SK-N-SH treated with all-trans-retinoic acid at 6 μM for 48 hours (cell line): ENCODE measurements around the gene TNS4.

ENCODE experiments used
- ATAC-seq: fragments of 200-7000 bp; cut with Tn5 transposase; 3 replicates; pipeline ENCODE4 v1.9.1; 2020; ENCODE audit warnings: mild to moderate bottlenecking, moderate library complexity
- ARNTL ChIP-seq: fragments of 450-650 bp; formaldehyde crosslinking; IDR thresholded peaks from 2 replicates; pipeline ENCODE4 v1.5.0; 2020; ENCODE audit warnings: low read depth, mild to moderate bottlenecking, moderate library complexity, borderline replicate concordance
- BACH2 ChIP-seq: fragments of 250-450 bp; sonication (Bioruptor Pico); IDR thresholded peaks from 2 replicates; pipeline ENCODE4 v1.9.0; 2021; ENCODE audit warnings: mild to moderate bottlenecking, borderline replicate concordance
- CSDC2 ChIP-seq: fragments of 250-450 bp; sonication (Bioruptor Pico); IDR thresholded peaks from 2 replicates; pipeline ENCODE4 v1.5.0; 2020; ENCODE audit warnings: mild to moderate bottlenecking, moderate library complexity
- ESRRG ChIP-seq: fragments of 250-450 bp; sonication (Bioruptor Pico); IDR thresholded peaks from 2 replicates; pipeline ENCODE4 v1.6.1; 2021; ENCODE audit warnings: mild to moderate bottlenecking
- GLIS3 ChIP-seq: fragments of 250-450 bp; sonication (Bioruptor Pico); IDR thresholded peaks from 2 replicates; pipeline ENCODE4 v1.5.0; 2020; ENCODE audit warnings: mild to moderate bottlenecking, moderate library complexity
- ISL1 ChIP-seq: fragments of 250-450 bp; sonication (Bioruptor Pico); IDR thresholded peaks from 2 replicates; pipeline ENCODE4 v2.1.2; 2022; ENCODE audit warnings: mild to moderate bottlenecking, moderate library complexity
- OSR1 ChIP-seq: fragments of 250-450 bp; sonication (Bioruptor Pico); IDR thresholded peaks from 2 replicates; pipeline ENCODE4 v1.8.0; 2022; ENCODE audit warnings: moderate library complexity, mild to moderate bottlenecking, inconsistent platforms
- PATZ1 ChIP-seq: fragments of 250-450 bp; sonication (Bioruptor Pico); IDR thresholded peaks from 2 replicates; pipeline ENCODE4 v1.8.0; 2020; ENCODE audit warnings: mild to moderate bottlenecking, moderate library complexity, borderline replicate concordance
- PPARA ChIP-seq: fragments of 250-450 bp; sonication (Bioruptor Pico); IDR thresholded peaks from 2 replicates; pipeline ENCODE4 v1.5.0; 2020; ENCODE audit warnings: mild to moderate bottlenecking, borderline replicate concordance
- SNAI2 ChIP-seq: fragments of 250-450 bp; sonication (Bioruptor Pico); IDR thresholded peaks from 2 replicates; pipeline ENCODE4 v1.5.0; 2020; ENCODE audit warnings: mild to moderate bottlenecking, moderate library complexity
- TCF4 ChIP-seq: fragments of 250-450 bp; sonication (Bioruptor Pico); IDR thresholded peaks from 2 replicates; pipeline ENCODE4 v1.8.0; 2021; ENCODE audit warnings: mild to moderate bottlenecking, moderate library complexity, borderline replicate concordance
- TOX ChIP-seq: fragments of 250-450 bp; sonication (Bioruptor Pico); IDR thresholded peaks from 2 replicates; pipeline ENCODE4 v1.8.0; 2021; ENCODE audit warnings: mild to moderate bottlenecking, moderate library complexity, borderline replicate concordance
- ZC3H10 ChIP-seq: fragments of 250-450 bp; sonication (Bioruptor Pico); IDR thresholded peaks from 2 replicates; pipeline ENCODE4 v1.5.1; 2021; ENCODE audit warnings: mild to moderate bottlenecking, moderate library complexity
- ZNF70 ChIP-seq: fragments of 450-650 bp; formaldehyde crosslinking; IDR thresholded peaks from 2 replicates; pipeline ENCODE4 v1.5.0; 2020; ENCODE audit warnings: mild to moderate bottlenecking, moderate library complexity
- ZNF8 ChIP-seq: fragments of 450-650 bp; formaldehyde crosslinking; IDR thresholded peaks from 2 replicates; pipeline ENCODE4 v1.5.0; 2020; ENCODE audit warnings: mild to moderate bottlenecking, moderate library complexity
- TF ChIP-seq, protein P1 (sequence below): fragments of 250-450 bp; sonication (Bioruptor Pico); IDR thresholded peaks from 2 replicates; pipeline ENCODE4 v1.5.0; 2020; ENCODE audit warnings: mild to moderate bottlenecking, moderate library complexity
- TF ChIP-seq, protein P2 (sequence below): fragments of 250-450 bp; sonication (Bioruptor Pico); IDR thresholded peaks from 2 replicates; pipeline ENCODE4 v1.5.1; 2021; ENCODE audit warnings: mild to moderate bottlenecking, moderate library complexity
- TF ChIP-seq, protein P3 (sequence below): fragments of 250-450 bp; sonication (Bioruptor Pico); IDR thresholded peaks from 2 replicates; pipeline ENCODE4 v1.5.1; 2020; ENCODE audit warnings: low read depth, mild to moderate bottlenecking, moderate library complexity

TNS4 gene

DNA sequence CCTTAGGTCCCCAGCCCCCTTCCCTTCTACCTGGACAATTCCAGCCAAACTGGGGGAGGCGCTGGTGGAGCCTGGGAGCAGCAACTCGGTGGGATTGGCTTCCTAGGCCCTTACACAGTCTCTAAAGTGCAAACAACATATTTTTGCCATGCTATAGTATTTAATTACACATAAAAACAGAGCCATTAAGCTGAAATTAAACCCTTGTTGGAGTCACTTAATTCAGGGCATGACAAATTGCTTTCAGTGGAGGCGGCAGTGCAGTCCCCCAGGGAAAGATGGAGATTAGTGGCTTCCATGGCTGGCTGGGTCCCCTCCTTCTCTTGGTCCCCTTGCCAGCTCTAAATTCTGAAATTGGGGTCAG is 40.8 kb downstream of the TNS4 start:
- no peak for ATAC-seq
- TF ChIP-seq GLIS3 (CRISPR knock-in tag) (no peak), ARNTL (CRISPR knock-in tag) (no peak), SNAI2 (CRISPR knock-in tag) (no peak), ZNF8 (CRISPR knock-in tag) (0 out of 2 replicates have a peak, but pooled peaks have one; percentile 9), ESRRG (CRISPR knock-in tag) (no peak), PPARA (CRISPR knock-in tag) (no peak), OSR1 (CRISPR knock-in tag) (no peak), ZNF70 (CRISPR knock-in tag) (no peak), TOX (CRISPR knock-in tag) (no peak), PATZ1 (CRISPR knock-in tag) (no peak), ZC3H10 (no peak), TCF4 (CRISPR knock-in tag) (peak; percentile 94), BACH2 (CRISPR knock-in tag) (no peak), CSDC2 (CRISPR knock-in tag) (no peak), ISL1 (CRISPR knock-in tag) (no peak)
- TF ChIP-seq, protein P1, sequence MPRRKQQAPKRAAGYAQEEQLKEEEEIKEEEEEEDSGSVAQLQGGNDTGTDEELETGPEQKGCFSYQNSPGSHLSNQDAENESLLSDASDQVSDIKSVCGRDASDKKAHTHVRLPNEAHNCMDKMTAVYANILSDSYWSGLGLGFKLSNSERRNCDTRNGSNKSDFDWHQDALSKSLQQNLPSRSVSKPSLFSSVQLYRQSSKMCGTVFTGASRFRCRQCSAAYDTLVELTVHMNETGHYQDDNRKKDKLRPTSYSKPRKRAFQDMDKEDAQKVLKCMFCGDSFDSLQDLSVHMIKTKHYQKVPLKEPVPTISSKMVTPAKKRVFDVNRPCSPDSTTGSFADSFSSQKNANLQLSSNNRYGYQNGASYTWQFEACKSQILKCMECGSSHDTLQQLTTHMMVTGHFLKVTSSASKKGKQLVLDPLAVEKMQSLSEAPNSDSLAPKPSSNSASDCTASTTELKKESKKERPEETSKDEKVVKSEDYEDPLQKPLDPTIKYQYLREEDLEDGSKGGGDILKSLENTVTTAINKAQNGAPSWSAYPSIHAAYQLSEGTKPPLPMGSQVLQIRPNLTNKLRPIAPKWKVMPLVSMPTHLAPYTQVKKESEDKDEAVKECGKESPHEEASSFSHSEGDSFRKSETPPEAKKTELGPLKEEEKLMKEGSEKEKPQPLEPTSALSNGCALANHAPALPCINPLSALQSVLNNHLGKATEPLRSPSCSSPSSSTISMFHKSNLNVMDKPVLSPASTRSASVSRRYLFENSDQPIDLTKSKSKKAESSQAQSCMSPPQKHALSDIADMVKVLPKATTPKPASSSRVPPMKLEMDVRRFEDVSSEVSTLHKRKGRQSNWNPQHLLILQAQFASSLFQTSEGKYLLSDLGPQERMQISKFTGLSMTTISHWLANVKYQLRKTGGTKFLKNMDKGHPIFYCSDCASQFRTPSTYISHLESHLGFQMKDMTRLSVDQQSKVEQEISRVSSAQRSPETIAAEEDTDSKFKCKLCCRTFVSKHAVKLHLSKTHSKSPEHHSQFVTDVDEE (CRISPR knock-in tag), result peak; percentile 76; the same call in 1 of the 2 replicates
- TF ChIP-seq, protein P2, sequence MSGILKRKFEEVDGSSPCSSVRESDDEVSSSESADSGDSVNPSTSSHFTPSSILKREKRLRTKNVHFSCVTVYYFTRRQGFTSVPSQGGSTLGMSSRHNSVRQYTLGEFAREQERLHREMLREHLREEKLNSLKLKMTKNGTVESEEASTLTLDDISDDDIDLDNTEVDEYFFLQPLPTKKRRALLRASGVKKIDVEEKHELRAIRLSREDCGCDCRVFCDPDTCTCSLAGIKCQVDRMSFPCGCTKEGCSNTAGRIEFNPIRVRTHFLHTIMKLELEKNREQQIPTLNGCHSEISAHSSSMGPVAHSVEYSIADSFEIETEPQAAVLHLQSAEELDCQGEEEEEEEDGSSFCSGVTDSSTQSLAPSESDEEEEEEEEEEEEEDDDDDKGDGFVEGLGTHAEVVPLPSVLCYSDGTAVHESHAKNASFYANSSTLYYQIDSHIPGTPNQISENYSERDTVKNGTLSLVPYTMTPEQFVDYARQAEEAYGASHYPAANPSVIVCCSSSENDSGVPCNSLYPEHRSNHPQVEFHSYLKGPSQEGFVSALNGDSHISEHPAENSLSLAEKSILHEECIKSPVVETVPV, result no peak
- TF ChIP-seq, protein P3, sequence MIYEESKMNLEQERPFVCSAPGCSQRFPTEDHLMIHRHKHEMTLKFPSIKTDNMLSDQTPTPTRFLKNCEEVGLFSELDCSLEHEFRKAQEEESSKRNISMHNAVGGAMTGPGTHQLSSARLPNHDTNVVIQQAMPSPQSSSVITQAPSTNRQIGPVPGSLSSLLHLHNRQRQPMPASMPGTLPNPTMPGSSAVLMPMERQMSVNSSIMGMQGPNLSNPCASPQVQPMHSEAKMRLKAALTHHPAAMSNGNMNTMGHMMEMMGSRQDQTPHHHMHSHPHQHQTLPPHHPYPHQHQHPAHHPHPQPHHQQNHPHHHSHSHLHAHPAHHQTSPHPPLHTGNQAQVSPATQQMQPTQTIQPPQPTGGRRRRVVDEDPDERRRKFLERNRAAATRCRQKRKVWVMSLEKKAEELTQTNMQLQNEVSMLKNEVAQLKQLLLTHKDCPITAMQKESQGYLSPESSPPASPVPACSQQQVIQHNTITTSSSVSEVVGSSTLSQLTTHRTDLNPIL, result no peak

GRCh38 chr17:40459636-40460603 is 41.5 kb downstream of the TNS4 start:
- TF ChIP-seq ZNF70 (CRISPR knock-in tag), result no peak
- TF ChIP-seq, protein P3, result no peak
- TF ChIP-seq, protein P1 (CRISPR knock-in tag), result no peak
- TF ChIP-seq TCF4 (CRISPR knock-in tag), result peak; percentile 26; the same call in 1 of the 2 replicates
- peak; percentile 1; the same call in 2 of the 3 replicates for ATAC-seq
